ENCODE data around the gene WDR77.

Gene WDR77

GRCh38 chr1:111455642-111456031, 6.6 kb upstream of the WDR77 start:
- Histone ChIP-seq H2AFZ (ENCODE audit: low read length) (no peak overlapping the region), H4K20me1 (ENCODE audit: insufficient read depth, low read length) (no peaks in the 10 kb centered on the region), H3K4me2 (ENCODE audit: low read length) (no peak overlapping the region), H3K27me3 (ENCODE audit: insufficient read depth, low read length) (no peaks in the 10 kb centered on the region), H3K9ac (ENCODE audit: low read length) (no peak overlapping the region), H3K79me2 (ENCODE audit: insufficient read depth, low read length) (peaks cover 25% of the 10 kb centered on the region), H3F3A (ENCODE audit: insufficient read depth, low read length) (no peaks in the 10 kb centered on the region), H3K4me1 (ENCODE audit: insufficient read depth, low read length, severe bottlenecking) (peaks cover 19% of the 10 kb centered on the region), H3K27ac (ENCODE audit: low read depth, low read length, poor library complexity, severe bottlenecking) (no peak overlapping the region), H3K9me2 (ENCODE audit: low read depth, low read length) (no peaks in the 10 kb centered on the region), H3K36me3 (ENCODE audit: insufficient read depth, low read length) (peaks cover 88% of the 10 kb centered on the region), H3K4me3 (ENCODE audit: low read depth, low read length, poor library complexity, severe bottlenecking) (no peak overlapping the region), H3K9me3 (ENCODE audit: low read length) (no peaks in the 10 kb centered on the region)
- TF ChIP-seq CTCF (IDR thresholded peaks at IDR 0.05; ENCODE audit: low read length), result no peak
- TF ChIP-seq EZH2 (IDR thresholded peaks at IDR 0.05; ENCODE audit: borderline replicate concordance, low read length), result no peak

- no peak overlapping the region for H3K9ac ChIP-seq (ENCODE audit: low read length)
- H3K4me1 ChIP-seq (ENCODE audit: insufficient read depth, low read length, severe bottlenecking), result peaks cover 25% of the 10 kb centered on the region
- H3K27me3 ChIP-seq (ENCODE audit: insufficient read depth, low read length), result no peaks in the 10 kb centered on the region
- H4K20me1 ChIP-seq (ENCODE audit: insufficient read depth, low read length), result no peaks in the 10 kb centered on the region
- H2AFZ ChIP-seq (ENCODE audit: low read length), result no peak overlapping the region
- no peaks in the 10 kb centered on the region for H3K9me2 ChIP-seq (ENCODE audit: low read depth, low read length)
- TF ChIP-seq EZH2 (IDR thresholded peaks at IDR 0.05; ENCODE audit: borderline replicate concordance, low read length), result no peak
- no peak for TF ChIP-seq CTCF (IDR thresholded peaks at IDR 0.05; ENCODE audit: low read length)
- H3K27ac ChIP-seq (ENCODE audit: low read depth, low read length, poor library complexity, severe bottlenecking), result no peak overlapping the region
- H3K9me3 ChIP-seq (ENCODE audit: low read length), result no peaks in the 10 kb centered on the region
- peaks cover 89% of the 10 kb centered on the region for H3K36me3 ChIP-seq (ENCODE audit: insufficient read depth, low read length)
- H3K79me2 ChIP-seq (ENCODE audit: insufficient read depth, low read length), result peaks cover 31% of the 10 kb centered on the region
- no peak overlapping the region for H3K4me2 ChIP-seq (ENCODE audit: low read length)
- H3F3A ChIP-seq (ENCODE audit: insufficient read depth, low read length), result no peaks in the 10 kb centered on the region
- H3K4me3 ChIP-seq (ENCODE audit: low read depth, low read length, poor library complexity, severe bottlenecking), result no peak overlapping the region
Measured at GRCh38 chr1:111454859-111455641, 6.0 kb upstream of the WDR77 start.

GRCh38 chr1:111453706-111454105, 4.7 kb upstream of the WDR77 start:
- peaks cover 75% of the 10 kb centered on the region for H3K36me3 ChIP-seq (ENCODE audit: insufficient read depth, low read length)
- H3K9me3 ChIP-seq (ENCODE audit: low read length), result no peaks in the 10 kb centered on the region
- peaks cover 28% of the 10 kb centered on the region for H3K4me1 ChIP-seq (ENCODE audit: insufficient read depth, low read length, severe bottlenecking)
- H3K4me2 ChIP-seq (ENCODE audit: low read length), result no peak overlapping the region
- H3F3A ChIP-seq (ENCODE audit: insufficient read depth, low read length), result no peaks in the 10 kb centered on the region
- no peak overlapping the region for H2AFZ ChIP-seq (ENCODE audit: low read length)
- H3K79me2 ChIP-seq (ENCODE audit: insufficient read depth, low read length), result peaks cover 41% of the 10 kb centered on the region
- no peaks in the 10 kb centered on the region for H3K27me3 ChIP-seq (ENCODE audit: insufficient read depth, low read length)
- H3K9me2 ChIP-seq (ENCODE audit: low read depth, low read length), result no peaks in the 10 kb centered on the region
- no peak for TF ChIP-seq CTCF (IDR thresholded peaks at IDR 0.05; ENCODE audit: low read length)
- no peak for TF ChIP-seq EZH2 (IDR thresholded peaks at IDR 0.05; ENCODE audit: borderline replicate concordance, low read length)
- no peak overlapping the region for H3K27ac ChIP-seq (ENCODE audit: low read depth, low read length, poor library complexity, severe bottlenecking)
- H3K9ac ChIP-seq (ENCODE audit: low read length), result no peak overlapping the region
- H3K4me3 ChIP-seq (ENCODE audit: low read depth, low read length, poor library complexity, severe bottlenecking), result no peak overlapping the region
- no peaks in the 10 kb centered on the region for H4K20me1 ChIP-seq (ENCODE audit: insufficient read depth, low read length)
